GM18861 (cell line): ENCODE measurements around the gene C3orf38.
"Not testable (repeated sequence)": the region's sequence is repeated elsewhere in the genome, so short reads cannot be mapped to it uniquely, and the experiment has no call there.

Experiments used
- ATAC-seq: cut with Tn5 transposase; IDR thresholded peaks from one replicate; pipeline ENCODE4 v1.9.1; 2021; ENCODE audit not compliant: unreplicated experiment

Gene C3orf38

DNA sequence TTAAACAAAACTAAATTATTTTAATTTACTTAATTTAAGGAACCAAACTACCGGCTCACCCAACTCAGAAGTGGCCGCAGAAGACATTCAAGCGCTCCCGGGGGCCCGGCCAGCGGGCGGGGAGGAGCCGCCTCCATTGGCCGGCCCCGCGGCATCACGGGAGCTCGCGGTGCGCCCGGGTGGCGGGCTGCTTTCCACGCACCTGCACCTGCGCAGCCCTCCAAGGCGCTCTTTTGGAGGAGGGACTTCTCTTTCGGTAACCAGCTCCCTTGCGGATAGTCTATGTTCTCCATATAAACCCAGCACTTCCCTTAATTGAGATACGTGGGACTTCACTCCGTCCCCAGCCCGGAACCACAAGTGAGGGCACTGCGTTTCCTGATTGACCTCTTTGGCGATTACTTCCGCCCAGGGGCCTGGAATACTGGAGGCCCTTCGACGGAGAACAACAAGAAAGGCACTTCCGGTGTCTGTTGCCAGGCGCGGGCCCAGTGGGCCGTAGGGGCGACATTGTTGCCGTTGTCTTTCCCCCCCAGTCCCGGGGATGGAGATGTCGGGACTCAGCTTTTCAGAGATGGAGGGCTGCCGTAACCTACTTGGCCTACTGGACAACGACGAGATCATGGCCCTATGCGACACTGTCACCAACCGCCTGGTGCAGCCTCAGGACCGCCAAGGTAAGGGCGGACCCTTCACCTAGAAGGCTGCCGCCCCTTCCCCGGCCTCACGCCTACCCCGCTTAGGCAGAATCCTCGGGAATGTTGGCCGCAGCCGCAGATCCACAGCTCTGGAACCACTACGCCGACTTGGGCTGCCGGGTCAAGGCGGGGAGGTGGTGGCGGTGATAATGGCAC, at the start of gene C3orf38:
C3orf38 (plus strand) TSS at position 451 of the 854 bp plus-strand sequence; CDS start at position 545, 94 bp downstream.
- peak; percentile 73 for ATAC-seq

DNA sequence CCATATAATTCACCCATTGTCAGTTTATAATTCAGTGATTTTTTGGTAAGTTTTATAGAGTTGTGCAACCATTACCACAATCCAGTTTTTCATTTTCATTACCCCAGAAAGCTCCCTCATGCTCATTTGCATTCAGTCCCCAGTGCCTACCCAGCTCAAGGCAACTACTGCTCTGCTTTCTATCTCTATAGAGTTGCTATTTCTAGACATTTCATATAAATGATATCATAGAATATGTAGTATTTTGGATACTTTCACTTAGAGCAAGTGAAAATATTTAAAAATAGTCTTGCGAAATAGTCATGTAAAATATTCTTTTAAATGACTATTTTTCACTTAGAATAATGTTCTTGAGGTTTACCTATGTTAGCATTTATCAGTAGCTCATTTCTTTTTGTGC, 48.6 kb upstream of the C3orf38 start:
- ATAC-seq, result no peak

DNA sequence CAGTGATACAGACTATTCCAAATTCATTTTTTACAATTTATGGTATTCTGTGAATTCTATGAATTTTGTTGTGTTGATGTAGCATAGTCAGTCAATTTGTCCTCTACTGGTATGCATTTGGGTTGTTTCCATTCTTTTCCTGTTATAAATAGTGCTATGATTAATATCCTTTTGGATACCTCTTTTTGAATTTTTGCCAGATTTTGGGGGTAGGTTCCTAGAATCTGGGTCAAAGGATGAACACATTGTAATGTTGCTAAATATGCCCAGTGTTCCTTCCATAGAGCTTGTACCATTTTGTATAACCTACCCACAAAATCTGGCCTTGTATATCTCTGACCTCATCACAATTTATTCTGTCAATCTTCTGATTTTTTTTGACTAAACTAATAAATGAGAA, 44.4 kb upstream of the C3orf38 start:
- ATAC-seq, result no peak

DNA sequence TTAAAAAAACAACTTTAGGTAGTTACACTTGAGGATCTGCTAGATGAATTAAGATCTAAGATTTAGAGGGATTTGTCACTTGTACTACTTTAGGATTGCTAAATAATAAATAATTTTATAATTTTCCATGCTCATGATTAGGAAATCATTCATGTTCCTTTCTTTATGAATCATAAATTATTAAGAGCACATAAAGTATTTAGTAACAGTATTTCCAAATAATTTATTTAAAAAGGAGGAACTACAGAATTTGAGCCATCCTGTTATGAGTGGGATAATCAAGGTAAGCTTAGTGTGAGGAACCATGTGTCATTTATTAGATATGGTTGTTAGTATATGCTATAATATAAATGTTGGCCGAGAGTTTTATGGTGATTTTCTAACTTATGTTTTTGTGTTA, 37.5 kb upstream of the C3orf38 start:
- no peak for ATAC-seq

DNA sequence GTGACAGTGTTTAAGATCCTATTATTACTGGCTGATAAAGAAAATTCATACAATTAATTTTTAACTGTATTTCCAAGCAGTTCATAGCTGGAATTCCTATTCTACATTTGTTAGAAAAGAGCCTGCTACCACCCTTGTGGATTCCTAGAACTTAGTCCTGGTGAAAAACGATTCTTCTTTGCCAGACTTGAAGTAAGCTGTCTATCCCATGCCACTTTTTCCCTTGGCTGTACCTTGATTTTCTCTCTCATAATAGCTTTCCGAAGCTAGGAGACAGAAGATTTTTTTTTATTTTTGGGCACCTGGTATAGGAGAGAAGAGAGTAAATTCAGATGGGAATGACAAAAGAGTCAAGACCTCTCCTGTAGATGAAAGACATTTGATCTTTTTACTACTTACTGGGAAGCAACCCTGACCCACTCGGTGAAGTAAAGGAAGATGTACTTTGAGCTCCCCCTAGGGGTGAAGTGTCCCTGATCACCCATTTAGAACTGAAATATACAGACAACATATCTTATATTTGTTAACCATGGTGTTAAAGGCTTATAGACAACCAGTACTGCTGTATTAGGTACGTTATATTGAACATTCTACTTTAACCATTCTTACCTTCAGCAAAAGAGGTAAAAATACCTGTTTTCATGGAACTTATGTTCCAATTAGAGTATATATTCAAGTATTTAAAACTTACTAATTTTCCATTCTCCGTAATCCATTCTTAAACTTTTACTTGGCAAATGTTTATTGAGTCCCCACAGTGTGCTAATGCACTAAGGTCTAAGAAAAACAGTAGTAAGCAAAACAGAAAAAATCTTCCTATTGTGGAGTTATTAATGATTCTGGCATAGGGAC, 36.2 kb upstream of the C3orf38 start:
- peak; percentile 89 for ATAC-seq

DNA sequence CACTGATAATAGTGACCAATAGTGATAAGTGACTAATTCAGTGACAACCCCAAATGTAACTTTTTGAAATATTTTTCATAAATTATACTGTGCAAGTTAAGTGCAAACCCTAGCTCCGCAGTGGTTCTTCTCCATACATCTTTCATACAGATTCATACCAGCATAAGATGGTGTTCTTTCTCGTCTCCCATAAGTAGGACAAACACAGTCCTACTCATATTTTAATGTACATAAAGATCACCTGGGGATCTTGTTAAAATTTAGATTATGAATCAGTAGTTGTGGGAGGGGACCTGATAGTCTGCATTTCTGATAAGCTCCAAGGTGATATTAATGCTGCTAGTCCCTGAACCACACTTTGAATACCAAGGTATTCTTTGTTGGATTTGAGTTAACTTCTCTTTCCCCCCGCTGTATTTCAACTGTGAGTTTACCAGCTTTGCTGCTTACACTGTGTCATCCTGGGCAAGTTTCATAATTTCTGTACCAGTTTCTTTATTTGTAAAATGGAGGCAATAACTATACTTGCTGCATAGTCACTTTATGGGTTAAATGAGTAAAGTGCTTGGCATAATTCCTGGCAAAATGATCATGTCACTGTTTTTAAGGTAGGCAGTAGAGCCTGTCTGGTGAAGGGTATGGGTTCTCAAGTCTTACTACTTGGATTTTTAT, 34.7 kb upstream of the C3orf38 start:
- ATAC-seq, result no peak

DNA sequence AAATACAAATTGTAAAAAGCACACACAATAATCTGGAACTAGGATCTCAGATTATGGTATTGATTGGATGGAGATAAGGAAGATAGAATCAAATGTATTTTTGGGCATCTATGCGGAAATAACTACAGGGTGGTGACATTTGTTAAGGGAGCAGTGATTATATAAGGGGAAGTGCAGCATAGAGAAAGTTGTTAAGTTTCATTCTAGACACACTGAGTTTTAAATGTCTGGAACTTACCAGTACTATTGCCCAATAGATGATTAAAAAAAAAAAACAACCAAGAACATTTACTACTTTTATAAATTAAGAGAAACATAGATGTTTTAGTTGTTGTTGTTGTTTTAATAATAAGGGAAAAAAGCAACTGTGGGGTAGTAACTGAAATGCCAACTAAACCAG, 32.1 kb upstream of the C3orf38 start:
- ATAC-seq, result no peak

DNA sequence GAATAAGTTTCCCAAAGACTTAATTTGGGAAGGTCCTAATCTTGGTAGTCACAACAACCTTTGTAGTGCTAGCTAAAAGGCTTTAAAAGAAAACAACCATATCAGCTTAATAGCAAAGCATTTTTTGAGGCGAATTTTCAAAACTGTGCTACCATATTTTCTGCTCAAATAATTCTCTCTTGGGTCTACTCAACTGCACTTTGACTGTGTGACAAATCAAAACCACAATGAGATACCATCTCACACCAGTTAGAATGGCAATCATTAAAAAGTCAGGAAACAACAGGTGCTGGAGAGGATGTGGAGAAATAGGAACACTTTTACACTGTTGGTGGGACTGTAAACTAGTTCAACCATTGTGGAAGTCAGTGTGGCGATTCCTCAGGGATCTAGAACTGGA, 31.2 kb upstream of the C3orf38 start:
- not testable (repeated sequence) for ATAC-seq

DNA sequence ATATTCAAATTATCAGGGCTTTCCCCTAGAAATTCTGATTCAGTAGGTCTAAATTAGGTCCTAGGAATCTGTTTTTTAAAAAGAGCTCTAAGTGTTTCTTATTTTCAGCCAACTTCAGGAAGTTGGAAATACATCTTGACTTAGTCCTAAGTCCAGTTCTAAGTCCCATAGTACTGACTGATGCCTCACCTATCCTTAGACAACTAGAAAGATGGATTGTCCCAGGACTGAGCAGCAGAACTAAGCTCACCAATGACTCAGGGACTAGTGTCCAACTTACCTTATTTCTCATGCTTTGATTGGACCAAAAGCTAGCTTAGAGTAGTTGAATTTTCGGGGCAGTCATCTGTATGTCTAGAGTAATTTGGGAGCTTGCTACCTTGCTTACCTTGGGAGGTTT, 26.2 kb upstream of the C3orf38 start:
- no peak for ATAC-seq

DNA sequence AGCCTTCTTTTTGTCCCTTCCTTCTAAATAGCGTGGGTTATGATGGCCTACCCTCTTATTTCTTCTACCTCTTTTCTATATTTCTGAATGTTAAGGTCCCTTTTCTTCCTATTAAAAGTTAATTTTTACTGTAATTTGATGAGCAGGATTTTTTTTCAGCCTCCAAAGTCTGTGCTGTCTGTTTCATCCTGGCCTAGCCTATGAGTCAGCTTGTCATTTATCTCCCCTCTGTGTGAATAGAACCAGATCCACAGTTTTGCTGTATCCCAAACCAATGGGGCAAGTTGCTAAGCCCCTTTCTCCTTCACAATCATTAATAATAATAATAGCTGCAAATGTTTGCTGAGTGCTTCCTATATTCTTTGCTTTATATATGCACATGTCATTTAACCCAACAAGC, 18.1 kb upstream of the C3orf38 start:
- no peak for ATAC-seq

DNA sequence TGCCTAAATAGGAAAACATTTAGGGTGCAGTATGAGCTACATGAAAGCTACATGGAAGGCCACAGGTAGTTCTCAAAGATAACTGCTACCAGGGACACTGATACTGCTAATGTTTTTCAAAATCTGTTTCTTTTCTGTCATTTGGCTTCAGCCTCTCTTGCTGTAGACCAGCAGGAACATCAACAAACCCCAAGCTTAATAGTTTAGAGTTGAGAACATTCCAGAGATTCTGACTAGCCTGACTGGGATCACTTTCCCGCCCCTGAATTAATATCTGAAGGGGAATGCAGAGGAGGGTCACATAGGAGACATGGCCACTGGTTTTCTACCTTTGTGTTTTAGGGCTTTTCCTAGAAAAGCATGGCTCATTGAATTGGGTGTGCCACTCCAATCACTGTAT, 16.9 kb upstream of the C3orf38 start:
- no peak for ATAC-seq

DNA sequence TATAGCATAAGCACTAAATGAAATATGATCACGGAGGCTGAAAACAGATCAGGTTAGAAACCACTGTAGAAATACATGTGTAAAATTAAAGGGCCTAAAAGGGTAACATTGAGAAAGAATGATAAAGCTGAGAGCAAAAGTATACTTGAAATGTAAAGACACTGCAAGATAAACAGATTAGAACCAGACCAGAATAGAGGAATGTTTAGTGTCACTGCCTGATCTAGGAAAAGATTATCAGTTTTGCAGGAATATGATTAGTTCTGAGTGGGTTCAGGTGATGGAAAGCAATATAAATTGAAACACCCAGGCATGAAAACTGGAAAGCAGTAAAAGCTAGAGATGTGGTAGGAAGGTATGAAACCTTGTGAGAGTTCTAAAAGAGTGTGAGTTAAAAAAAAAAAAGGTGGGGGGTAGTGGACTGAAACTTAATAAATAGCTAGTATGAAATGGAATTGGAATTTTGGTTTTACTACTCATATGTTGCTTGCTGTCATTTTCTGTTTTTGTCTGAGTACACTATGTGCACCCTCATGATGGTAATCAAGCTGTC, 16.0 kb upstream of the C3orf38 start:
- ATAC-seq, result no peak

DNA sequence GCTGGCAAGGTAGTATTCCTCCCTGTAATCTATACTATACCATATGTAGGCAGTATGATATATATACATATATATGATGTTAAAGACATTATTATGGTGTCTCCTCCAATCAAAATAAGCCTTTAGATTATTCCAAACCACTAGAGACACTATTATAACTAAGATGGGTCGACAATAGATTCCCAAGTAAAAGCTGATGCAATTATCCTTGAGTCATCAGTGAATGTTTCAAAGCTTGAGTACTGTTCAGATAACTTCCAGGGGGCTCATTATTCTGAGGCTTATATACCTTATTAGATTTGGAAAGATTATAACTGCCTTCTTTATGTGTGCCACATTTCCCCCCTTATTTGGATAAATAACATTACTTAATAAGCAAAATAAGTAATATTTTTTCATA, 11.9 kb upstream of the C3orf38 start:
- no peak for ATAC-seq

DNA sequence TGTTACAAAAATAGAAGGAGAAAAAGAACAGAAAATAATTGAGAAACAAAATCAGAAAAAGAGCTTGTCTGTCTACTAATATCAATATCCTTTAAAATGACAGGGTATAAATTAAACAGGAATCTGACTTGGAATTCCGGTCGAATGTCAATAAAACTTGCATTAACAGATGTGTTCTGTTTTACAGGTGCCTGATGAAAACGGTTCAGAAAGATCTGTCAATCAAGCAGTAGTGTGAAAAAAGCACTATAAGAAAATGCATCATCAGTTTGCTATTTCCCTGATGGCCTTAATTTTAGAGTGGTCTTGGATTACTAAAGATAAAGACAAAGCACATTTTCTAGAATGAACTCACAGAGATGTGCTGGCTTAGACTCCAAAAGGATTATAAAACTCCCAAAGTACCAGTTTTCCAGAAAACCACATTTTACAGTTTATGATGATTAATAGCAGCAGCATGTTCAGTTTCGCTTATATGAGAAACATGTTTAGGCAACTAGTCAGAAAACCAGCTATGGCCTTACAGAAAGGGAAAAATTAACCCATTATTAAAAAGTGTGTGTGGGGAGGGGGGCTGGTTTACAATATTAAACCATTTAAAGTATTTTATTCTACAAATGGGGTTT, 8.2 kb upstream of the C3orf38 start:
- ATAC-seq, result peak; percentile 20

DNA sequence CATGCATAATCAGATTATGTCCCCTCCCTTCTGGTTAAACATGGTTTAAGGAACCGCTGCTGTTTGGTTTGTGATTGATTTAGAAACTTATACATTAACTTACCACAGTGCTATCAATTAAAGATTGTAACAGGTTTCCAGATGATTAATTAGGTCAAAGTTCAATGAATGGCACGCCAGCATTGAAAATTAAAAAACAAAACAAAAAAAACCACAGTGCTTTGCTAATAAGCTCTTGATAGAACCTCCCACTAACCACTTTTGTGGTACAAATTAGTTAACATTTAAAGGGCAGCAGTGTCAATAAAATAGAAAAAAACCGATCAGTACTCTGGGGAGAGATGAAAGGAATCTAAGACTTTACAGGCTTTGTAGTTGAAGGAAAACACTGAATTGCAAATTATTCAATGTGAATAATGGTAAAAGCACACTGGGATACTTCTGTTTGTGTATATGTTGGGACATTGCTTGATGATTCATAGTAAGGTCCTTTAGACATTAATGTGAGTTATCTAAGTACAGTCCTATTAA, 7.6 kb upstream of the C3orf38 start:
- ATAC-seq, result peak; percentile 75

DNA sequence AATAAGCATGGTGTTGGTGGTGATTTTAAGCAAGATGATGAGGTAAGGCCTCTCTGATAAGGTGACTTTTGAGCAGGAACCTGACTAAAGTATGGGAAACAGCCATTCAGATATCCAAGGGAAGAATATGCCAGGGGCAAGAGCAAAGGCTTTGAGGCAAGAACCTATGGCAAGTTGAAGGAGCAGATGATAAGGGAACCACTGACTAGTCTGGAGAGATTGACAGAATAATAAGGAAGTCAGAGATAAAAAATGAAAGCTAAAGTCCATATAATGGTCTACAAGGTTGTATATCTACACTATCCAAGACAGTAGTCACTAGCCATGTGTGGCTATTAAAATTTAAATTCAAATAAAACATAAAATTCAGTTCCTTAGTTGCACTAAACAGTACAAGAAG, 2.5 kb upstream of the C3orf38 start:
- no peak for ATAC-seq

DNA sequence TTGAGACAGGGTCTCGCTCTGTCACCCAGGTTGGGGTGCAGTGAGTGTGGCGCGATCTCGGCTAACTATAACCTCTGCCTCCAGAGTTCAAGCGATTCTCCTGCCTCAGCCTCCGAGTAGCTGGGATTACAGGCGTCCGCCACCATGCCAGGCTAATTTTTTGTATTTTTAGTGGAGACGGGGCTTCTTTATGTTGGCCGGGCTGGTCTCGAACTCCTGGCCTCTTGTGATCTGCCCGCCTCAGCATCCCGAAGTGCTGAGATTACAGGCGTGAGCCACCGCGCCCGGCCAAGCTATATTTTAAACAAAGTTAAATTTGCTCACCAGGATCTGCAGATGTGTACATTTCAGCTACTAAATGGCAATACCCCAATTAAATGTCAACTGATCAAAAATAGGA, 1.1 kb upstream of the C3orf38 start:
- no peak for ATAC-seq

DNA sequence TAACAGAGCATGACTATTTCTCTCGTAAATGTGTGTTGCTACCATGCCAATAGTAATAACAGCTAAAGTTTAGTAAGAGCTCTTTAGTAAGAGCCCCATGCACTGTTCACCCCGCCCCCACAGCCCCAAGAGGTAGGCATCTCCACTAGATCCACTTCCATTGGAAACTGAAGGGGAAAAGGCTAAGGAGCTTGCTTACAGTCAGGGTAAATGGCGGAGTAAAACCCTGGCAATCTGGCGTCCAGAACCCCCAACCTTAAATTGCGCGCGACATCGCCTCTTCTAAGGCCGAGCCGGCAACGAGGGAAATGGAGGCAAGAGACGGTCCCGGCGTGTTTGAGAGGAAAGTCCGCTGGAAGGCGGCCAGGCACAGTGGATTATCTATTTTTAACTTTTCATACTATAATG, 654 bp upstream of the C3orf38 start:
- peak; percentile 5 for ATAC-seq

DNA sequence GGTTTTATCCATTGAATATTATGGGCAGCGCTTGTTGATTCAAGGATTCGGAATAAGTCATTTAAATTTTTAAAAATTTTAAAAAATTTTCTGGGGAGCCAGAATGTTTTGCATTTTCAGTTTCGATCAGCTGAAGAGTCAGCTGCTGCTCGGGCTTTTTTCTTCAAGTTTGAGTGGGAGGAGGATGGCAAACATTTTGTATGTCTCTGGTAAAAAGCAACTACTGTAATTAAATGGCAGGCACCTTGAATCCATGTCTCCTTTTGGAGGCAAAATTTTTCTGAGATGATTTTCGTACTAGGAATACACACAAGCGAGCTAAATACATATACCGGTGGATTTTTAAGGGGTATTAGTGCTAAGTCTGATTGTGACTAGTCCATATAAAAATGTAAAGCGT, 612 bp downstream of the C3orf38 start:
- ATAC-seq, result no peak

DNA sequence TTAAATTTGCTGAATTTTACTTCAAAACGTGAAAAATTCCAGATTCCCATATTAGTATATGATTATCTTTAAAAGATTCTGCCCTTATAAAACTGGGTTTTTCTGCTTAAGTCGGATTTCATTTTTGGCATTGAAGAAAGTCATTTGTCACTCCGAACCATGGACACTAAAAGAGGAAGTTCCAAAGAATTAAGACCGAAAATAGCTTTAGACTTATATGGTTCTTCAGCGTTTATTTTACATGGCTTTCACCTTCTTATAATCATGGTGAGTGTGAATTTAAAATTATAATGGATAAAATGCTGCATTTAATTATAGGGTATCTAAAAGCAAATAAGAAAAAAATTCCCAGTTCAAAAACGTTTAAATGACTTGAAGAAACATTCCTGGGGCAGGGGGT, 1.0 kb downstream of the C3orf38 start:
- ATAC-seq, result no peak

DNA sequence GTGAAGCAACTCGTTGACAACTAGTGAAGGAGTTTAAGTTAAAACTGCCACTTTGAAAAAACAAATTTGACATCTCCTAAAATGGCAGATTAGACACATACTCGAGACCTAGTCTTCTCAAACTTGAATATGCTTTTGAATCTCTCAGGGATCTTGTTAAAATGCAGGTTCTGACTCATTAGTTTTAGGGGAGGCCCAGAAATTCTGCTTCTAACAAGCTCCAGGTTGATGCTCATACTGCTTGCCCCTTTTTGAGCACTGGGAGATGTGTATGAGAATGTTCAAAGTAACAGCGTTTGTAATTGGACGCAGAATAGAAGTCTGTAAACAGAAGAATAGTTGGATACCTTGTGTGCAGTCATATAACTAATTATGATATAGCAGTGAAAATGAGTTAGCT, 1.6 kb downstream of the C3orf38 start:
- ATAC-seq, result no peak
